Measurements from ENCODE around the gene SSH2.

GRCh38 chr17:29758255-29758654, 171.8 kb downstream of the SSH2 start:
- TF ChIP-seq PBX3 (CRISPR knock-in tag; IDR thresholded peaks at IDR 0.05) (no peak), ZNF704 (tag by site-specific recombination; IDR thresholded peaks at IDR 0.05) (no peak), GLI2 (tag by site-specific recombination; IDR thresholded peaks at IDR 0.05; ENCODE audit: borderline replicate concordance, low read depth) (no peak), ZNF571 (tag by site-specific recombination; IDR thresholded peaks at IDR 0.05) (no peak), ZNF747 (tag by site-specific recombination; IDR thresholded peaks at IDR 0.05) (no peak)
- TF ChIP-seq, protein P1, sequence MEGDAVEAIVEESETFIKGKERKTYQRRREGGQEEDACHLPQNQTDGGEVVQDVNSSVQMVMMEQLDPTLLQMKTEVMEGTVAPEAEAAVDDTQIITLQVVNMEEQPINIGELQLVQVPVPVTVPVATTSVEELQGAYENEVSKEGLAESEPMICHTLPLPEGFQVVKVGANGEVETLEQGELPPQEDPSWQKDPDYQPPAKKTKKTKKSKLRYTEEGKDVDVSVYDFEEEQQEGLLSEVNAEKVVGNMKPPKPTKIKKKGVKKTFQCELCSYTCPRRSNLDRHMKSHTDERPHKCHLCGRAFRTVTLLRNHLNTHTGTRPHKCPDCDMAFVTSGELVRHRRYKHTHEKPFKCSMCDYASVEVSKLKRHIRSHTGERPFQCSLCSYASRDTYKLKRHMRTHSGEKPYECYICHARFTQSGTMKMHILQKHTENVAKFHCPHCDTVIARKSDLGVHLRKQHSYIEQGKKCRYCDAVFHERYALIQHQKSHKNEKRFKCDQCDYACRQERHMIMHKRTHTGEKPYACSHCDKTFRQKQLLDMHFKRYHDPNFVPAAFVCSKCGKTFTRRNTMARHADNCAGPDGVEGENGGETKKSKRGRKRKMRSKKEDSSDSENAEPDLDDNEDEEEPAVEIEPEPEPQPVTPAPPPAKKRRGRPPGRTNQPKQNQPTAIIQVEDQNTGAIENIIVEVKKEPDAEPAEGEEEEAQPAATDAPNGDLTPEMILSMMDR (tag by site-specific recombination; IDR thresholded peaks at IDR 0.05) = no peak
- TF ChIP-seq, protein P2, sequence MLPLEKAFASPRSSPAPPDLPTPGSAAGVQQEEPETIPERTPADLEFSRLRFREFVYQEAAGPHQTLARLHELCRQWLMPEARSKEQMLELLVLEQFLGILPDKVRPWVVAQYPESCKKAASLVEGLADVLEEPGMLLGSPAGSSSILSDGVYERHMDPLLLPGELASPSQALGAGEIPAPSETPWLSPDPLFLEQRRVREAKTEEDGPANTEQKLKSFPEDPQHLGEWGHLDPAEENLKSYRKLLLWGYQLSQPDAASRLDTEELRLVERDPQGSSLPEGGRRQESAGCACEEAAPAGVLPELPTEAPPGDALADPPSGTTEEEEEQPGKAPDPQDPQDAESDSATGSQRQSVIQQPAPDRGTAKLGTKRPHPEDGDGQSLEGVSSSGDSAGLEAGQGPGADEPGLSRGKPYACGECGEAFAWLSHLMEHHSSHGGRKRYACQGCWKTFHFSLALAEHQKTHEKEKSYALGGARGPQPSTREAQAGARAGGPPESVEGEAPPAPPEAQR (tag by site-specific recombination; IDR thresholded peaks at IDR 0.05) = no peak

All from HEK293 (cell line).